HEK293 (cell line): Measurements from ENCODE around the gene MRPS18B.

Source experiments
- CTCF ChIA-PET: fragments of 350-600 bp; formaldehyde crosslinking; extraction: SDS; loops from one replicate; lab custom pipeline; 2021; ENCODE audit warnings: antibody characterized with exemption; lab: Yijun Ruan, JAX
- POLR2A ChIA-PET: fragments of 300-600 bp; formaldehyde crosslinking; extraction: SDS; loops from one replicate; lab custom pipeline; 2020; ENCODE audit warnings: antibody characterized with exemption, inconsistent platforms; lab: Yijun Ruan, JAX
- H3K27ac ChIP-seq: fragments of 200-500 bp; sonication (Bioruptor generic); 2 replicates; pipeline ENCODE4 v1.5.1; 2014; ENCODE audit warnings: low read depth, low read length, control low read depth, inconsistent platforms; ENCODE audit errors: extremely low read depth
- H3K36me3 ChIP-seq, 2 experiments: fragments of 200-500 bp in 1 of 2; sonication (Bioruptor generic) in 1 of 2; 1 replicate in 1 of 2; 2 replicates in 1 of 2; pipeline ENCODE4 v1.5.1; 2014 to 2017; ENCODE audit warnings: inconsistent platforms in 2 of 2, low read length in 2 of 2; ENCODE audit not compliant: control insufficient read depth in 2 of 2, insufficient read depth in 1 of 2
- H3K4me1 ChIP-seq: fragments of 200-500 bp; sonication (Bioruptor generic); 2 replicates; pipeline ENCODE4 v1.5.1; 2014; ENCODE audit warnings: mild to moderate bottlenecking, low read length, inconsistent platforms; ENCODE audit not compliant: control insufficient read depth, insufficient read depth
- H3K4me3 ChIP-seq: 2 replicates; pipeline ENCODE4 v1.5.1; 2011; ENCODE audit warnings: low read depth, mild to moderate bottlenecking, control low read depth, low read length, moderate library complexity
- H3K9me3 ChIP-seq: fragments of 200-500 bp; sonication (Bioruptor generic); 2 replicates; pipeline ENCODE4 v1.5.1; 2014; ENCODE audit warnings: low read depth, low read length, inconsistent platforms; ENCODE audit not compliant: control insufficient read depth, insufficient read depth
- AEBP2 ChIP-seq: fragments of 450-650 bp; formaldehyde crosslinking; IDR thresholded peaks from 2 replicates; pipeline ENCODE4 v1.5.1; 2016; ENCODE audit warnings: missing biosample characterization, missing genetic modification characterization, borderline replicate concordance
- BCL11B ChIP-seq: fragments of 450-650 bp; formaldehyde crosslinking; IDR thresholded peaks from 2 replicates; pipeline ENCODE4 v1.5.1; 2016; ENCODE audit warnings: low read depth, missing biosample characterization, missing genetic modification characterization
- HOXA7 ChIP-seq: sonication (generic); formaldehyde crosslinking; IDR thresholded peaks from 2 replicates; pipeline ENCODE4 v1.8.1; 2022; ENCODE audit warnings: missing genetic modification reagents, borderline replicate concordance
- KLF17 ChIP-seq: fragments of 450-650 bp; formaldehyde crosslinking; IDR thresholded peaks from 2 replicates; pipeline ENCODE4 v1.5.1; 2016; ENCODE audit warnings: missing biosample characterization, missing genetic modification characterization
- PRDM4 ChIP-seq: fragments of 450-650 bp; formaldehyde crosslinking; IDR thresholded peaks from 2 replicates; pipeline ENCODE4 v1.5.1; 2017; ENCODE audit warnings: missing biosample characterization, missing genetic modification characterization
- YY1 ChIP-seq: fragments of 450-650 bp; formaldehyde crosslinking; IDR thresholded peaks from 2 replicates; pipeline ENCODE4 v1.5.1; 2018; ENCODE audit warnings: missing biosample characterization, missing genetic modification characterization
- ZBTB7A ChIP-seq: fragments of 450-650 bp; formaldehyde crosslinking; IDR thresholded peaks from 2 replicates; pipeline ENCODE4 v1.5.1; 2016; ENCODE audit warnings: low read depth, missing biosample characterization, missing genetic modification characterization
- ZNF302 ChIP-seq: fragments of 450-650 bp; formaldehyde crosslinking; IDR thresholded peaks from 2 replicates; pipeline ENCODE4 v1.5.1; 2016; ENCODE audit warnings: missing biosample characterization, missing genetic modification characterization, low read depth
- ZNF324 ChIP-seq: fragments of 450-650 bp; formaldehyde crosslinking; IDR thresholded peaks from 2 replicates; pipeline ENCODE4 v1.5.1; 2016; ENCODE audit warnings: missing biosample characterization, missing genetic modification characterization
- ZNF404 ChIP-seq: fragments of 450-650 bp; formaldehyde crosslinking; IDR thresholded peaks from 2 replicates; pipeline ENCODE4 v1.5.1; 2017; ENCODE audit warnings: missing biosample characterization, missing genetic modification characterization
- ZNF416 ChIP-seq: fragments of 450-650 bp; formaldehyde crosslinking; IDR thresholded peaks from 2 replicates; pipeline ENCODE4 v1.5.1; 2016; ENCODE audit warnings: missing biosample characterization, missing genetic modification characterization
- ZNF510 ChIP-seq: fragments of 450-650 bp; formaldehyde crosslinking; IDR thresholded peaks from 2 replicates; pipeline ENCODE4 v1.5.1; 2018; ENCODE audit warnings: mild to moderate bottlenecking, missing genetic modification characterization, missing biosample characterization; ENCODE audit not compliant: insufficient replicate concordance
- ZNF518A ChIP-seq: fragments of 450-650 bp; formaldehyde crosslinking; conservative IDR thresholded peaks from 2 replicates; pipeline ENCODE4 v1.5.1; 2016; ENCODE audit warnings: low read depth, missing biosample characterization, missing genetic modification characterization
- ZNF560 ChIP-seq: fragments of 450-650 bp; formaldehyde crosslinking; IDR thresholded peaks from 2 replicates; pipeline ENCODE4 v1.5.1; 2017; ENCODE audit warnings: missing biosample characterization, missing genetic modification characterization, borderline replicate concordance
- ZNF561 ChIP-seq: fragments of 450-650 bp; IDR thresholded peaks from 2 replicates; pipeline ENCODE4 v1.5.1; 2018; ENCODE audit warnings: missing biosample characterization, missing genetic modification characterization, borderline replicate concordance
- ZSCAN5A ChIP-seq: fragments of 450-650 bp; formaldehyde crosslinking; IDR thresholded peaks from 2 replicates; pipeline ENCODE4 v1.5.1; 2016; ENCODE audit warnings: missing biosample characterization, missing genetic modification characterization

MRPS18B gene

GRCh38 chr6:30647242-30648116 is 29.8 kb downstream of the MRPS18B start (continued):
- peak; percentile 96 for TF ChIP-seq ZSCAN5A (tag by site-specific recombination)

- ChIA-PET POLR2A (interaction anchor here (0.7 to 1.6 kb wide), 6 partner anchors 8 to 325 kb away, joined by 3 to 6 read pairs (median 3); partner anchors contain the start of gene DHX16), CTCF (interaction anchor here (0.5 to 2.1 kb wide), 7 partner anchors 21 to 110 kb away, joined by 3 to 14 read pairs (median 3); partner anchors contain the start of gene DHX16)
- peaks cover 4% of the 10 kb centered on the region for H3K4me1 ChIP-seq
- no peak overlapping the region for H3K4me3 ChIP-seq
- 0 out of 2 replicates have a peak overlapping the region, but pooled peaks have one; percentile 13 for H3K27ac ChIP-seq
- H3K9me3 ChIP-seq, result no peaks in the 10 kb centered on the region
- no peak for TF ChIP-seq ZNF561 (tag by site-specific recombination)
- no peak for TF ChIP-seq ZNF510 (tag by site-specific recombination)
- no peak for TF ChIP-seq ZNF560 (tag by site-specific recombination)
- TF ChIP-seq ZNF518A (tag by site-specific recombination), result no peak
- TF ChIP-seq HOXA7 (CRISPR knock-in tag), result no peak
- TF ChIP-seq ZNF324 (tag by site-specific recombination), result no peak
- no peak for TF ChIP-seq YY1 (tag by site-specific recombination)
- no peak for TF ChIP-seq ZBTB7A (tag by site-specific recombination)
- H3K36me3 ChIP-seq, result peaks cover 41 to 66% of the 10 kb centered on the region in 2 experiments
These were observed 33.5 kb downstream of the MRPS18B start for GRCh38 chr6:30651143-30651542.

GRCh38 chr6:30654798-30655742 is 37.4 kb downstream of the MRPS18B start:
- CTCF ChIA-PET, result interaction anchor here (0.6 to 3.1 kb wide), 2 partner anchors 17 to 174 kb away, joined by 4 to 18 read pairs; partner anchors contain the start of gene DHX16
- POLR2A ChIA-PET, result interaction anchor here (0.7 kb wide), 1 partner anchor 39 kb away, joined by 3 read pairs; no protein-coding TSS in a partner anchor
- no peak overlapping the region for H3K4me3 ChIP-seq
- no peak overlapping the region for H3K27ac ChIP-seq
- H3K36me3 ChIP-seq, result peaks cover 61 to 95% of the 10 kb centered on the region in 2 experiments
- no peaks in the 10 kb centered on the region for H3K9me3 ChIP-seq
- no peaks in the 10 kb centered on the region for H3K4me1 ChIP-seq
- TF ChIP-seq BCL11B (tag by site-specific recombination), result no peak
- no peak for TF ChIP-seq KLF17
- no peak for TF ChIP-seq ZNF302 (tag by site-specific recombination)
- TF ChIP-seq ZNF404, result no peak
- TF ChIP-seq PRDM4 (tag by site-specific recombination), result no peak
- no peak for TF ChIP-seq ZNF416 (tag by site-specific recombination)
- TF ChIP-seq AEBP2 (tag by site-specific recombination), result no peak
